ENCODE data around the gene FASTK.

Gene FASTK

GRCh38 chr7:151082141-151083070, 1.8 kb upstream of the FASTK start:
- no peak for DNase-seq (ENCODE audit: low read depth)

GRCh38 chr7:151081170-151082101, 827 bp upstream of the FASTK start:
- no peak for DNase-seq (ENCODE audit: low read depth)

- no peak for DNase-seq (ENCODE audit: low read depth)
Observed at GRCh38 chr7:151080067-151080521, 515 bp downstream of the FASTK start.

- DNase-seq (ENCODE audit: low read depth), result no peak
Observed at GRCh38 chr7:151079199-151079910, 1.3 kb downstream of the FASTK start.

GRCh38 chr7:151078233-151079040, 2.2 kb downstream of the FASTK start:
- no peak for DNase-seq (ENCODE audit: low read depth)

- DNase-seq (ENCODE audit: low read depth), result no peak
Observed at GRCh38 chr7:151077705-151078232, 2.8 kb downstream of the FASTK start.

GRCh38 chr7:151076863-151077704, 3.5 kb downstream of the FASTK start:
- no peak for DNase-seq (ENCODE audit: low read depth)

- no peak for DNase-seq (ENCODE audit: low read depth)
Observed at GRCh38 chr7:151075978-151076426, 4.6 kb downstream of the FASTK start.

GRCh38 chr7:151075662-151075971, 5.0 kb downstream of the FASTK start:
- no peak for DNase-seq (ENCODE audit: low read depth)

- DNase-seq (ENCODE audit: low read depth), result no peak
Observed at GRCh38 chr7:151074817-151075661, 5.6 kb downstream of the FASTK start.

GRCh38 chr7:151073990-151074389, 6.6 kb downstream of the FASTK start:
- DNase-seq (ENCODE audit: low read depth), result no peak

GRCh38 chr7:151071032-151071866, 9.4 kb downstream of the FASTK start:
- DNase-seq (ENCODE audit: low read depth), result no peak

GRCh38 chr7:151070574-151070960, 10.0 kb downstream of the FASTK start:
- DNase-seq (ENCODE audit: low read depth), result no peak

- no peak for DNase-seq (ENCODE audit: low read depth)
Observed at GRCh38 chr7:151069841-151070573, 10.6 kb downstream of the FASTK start.

GRCh38 chr7:151068069-151068773, 12.4 kb downstream of the FASTK start:
- DNase-seq (ENCODE audit: low read depth), result no peak

- no peak for DNase-seq (ENCODE audit: low read depth)
Observed at GRCh38 chr7:151066273-151066974, 14.2 kb downstream of the FASTK start.
